GM12874 (cell line): ENCODE results near the gene AFAP1L2.

Source experiments
- CTCF ChIP-seq: IDR thresholded peaks from 2 replicates; pipeline ENCODE4 v1.5.1; 2011; ENCODE audit warnings: low read depth, mild to moderate bottlenecking, control low read depth, low read length, moderate library complexity; ENCODE audit not compliant: insufficient read depth

Gene AFAP1L2

DNA sequence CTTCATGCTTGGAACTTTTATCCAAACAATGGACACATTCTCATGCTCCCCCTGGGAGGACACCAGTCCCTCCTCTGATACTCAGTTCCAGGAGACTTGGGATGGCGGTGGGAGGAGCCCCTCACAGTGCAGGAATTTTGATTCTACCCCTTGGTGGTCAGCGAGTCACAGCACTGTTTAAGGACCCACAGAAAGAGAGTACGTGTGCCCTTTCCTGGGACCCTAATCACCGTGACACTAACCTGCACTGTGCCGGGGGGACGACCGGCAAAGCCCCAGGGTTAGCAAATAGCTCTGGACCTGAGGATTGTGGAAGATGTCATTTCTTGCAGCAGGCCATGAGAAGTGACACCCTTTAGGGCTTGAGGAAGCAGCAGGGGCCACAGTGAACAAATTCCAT is 10.4 kb downstream of the AFAP1L2 start:
- TF ChIP-seq CTCF = no peak

- TF ChIP-seq CTCF = no peak
Observed at GRCh38 chr10:114393482-114393881, 10.8 kb downstream of the AFAP1L2 start.

DNA sequence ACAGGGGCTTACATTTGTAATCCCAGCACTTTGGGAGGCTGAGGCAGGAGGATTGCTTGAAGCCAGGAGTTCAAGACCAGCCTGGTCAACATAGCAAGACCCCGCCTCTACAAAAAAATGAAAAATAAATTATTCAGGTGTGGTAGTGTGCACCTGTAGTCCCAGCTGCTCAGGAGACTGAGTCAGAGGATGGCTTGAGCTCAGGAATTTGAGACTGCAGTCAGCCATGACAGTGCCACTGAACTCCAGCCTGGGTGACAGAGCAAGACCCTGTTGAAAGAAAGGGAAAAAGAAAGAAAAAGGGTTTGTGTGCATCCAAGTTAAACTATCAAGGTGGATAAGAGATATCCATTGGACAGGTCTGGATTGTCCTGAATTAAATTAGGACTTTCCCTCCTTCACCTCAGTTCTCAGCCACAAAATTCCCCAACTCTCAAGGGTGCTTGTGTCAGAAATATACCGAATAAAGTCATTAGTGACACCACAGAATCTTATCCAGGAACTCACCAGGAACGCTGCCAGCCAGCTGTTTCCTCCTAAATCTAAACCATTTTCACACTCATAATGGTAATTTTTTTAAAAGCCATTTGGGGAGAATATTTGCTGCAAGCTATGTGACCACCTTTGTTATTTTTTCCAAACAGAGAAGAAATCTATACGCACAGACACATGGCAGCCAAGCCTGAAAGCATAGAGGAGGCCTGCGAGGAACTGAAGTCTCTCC is 12.0 kb downstream of the AFAP1L2 start:
- no peak for TF ChIP-seq CTCF

DNA sequence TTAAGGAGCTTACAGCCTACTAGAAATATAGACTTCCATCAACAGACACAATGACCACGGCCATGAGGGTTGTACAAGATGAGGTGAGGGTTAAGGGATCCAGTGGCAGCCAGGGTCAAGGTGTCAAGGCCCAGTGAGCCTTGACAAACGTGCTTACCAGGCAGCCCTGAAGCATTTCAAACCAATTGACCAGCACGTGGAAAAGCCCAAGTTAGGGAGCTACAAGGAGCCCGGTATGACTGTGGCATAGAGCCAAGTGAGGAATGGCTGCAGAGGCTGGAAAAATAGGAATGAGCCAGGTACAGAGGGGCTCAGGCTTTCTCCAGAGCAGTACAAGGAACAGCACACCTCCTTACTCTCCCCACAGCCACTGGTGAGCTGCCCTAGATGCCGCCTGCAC is 12.7 kb downstream of the AFAP1L2 start:
- TF ChIP-seq CTCF = no peak

- no peak for TF ChIP-seq CTCF
Observed at GRCh38 chr10:114389426-114389825, 14.9 kb downstream of the AFAP1L2 start.

- no peak for TF ChIP-seq CTCF
Observed at GRCh38 chr10:114388275-114388674, 16.0 kb downstream of the AFAP1L2 start.

DNA sequence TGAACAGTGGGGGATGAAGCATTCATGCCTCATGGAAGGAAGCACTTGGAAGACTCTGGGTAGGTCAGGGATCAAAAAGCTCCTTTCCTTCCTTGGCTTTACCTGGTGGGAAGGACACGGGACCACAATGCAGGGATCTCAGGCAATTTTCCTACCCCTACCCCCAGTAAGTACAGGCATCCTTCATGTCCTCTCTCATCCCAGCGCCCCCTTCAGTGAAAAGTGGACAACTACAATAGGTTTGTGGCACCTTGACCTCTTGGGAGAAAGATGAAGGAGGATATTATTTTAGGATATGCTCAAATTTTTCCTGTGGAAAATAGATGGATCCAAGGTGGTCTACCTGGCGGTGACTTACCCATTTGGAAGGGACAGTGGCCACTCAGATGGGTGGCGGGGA is 16.5 kb downstream of the AFAP1L2 start:
- TF ChIP-seq CTCF = no peak
